K562 (cell line): ENCODE measurements around the gene MAP2K7. TPM values are rescaled to one million over a fixed set of nuclear protein-coding genes. Genes with fewer than 3 reads are reported as not detected.
A peak's percentile ranks its signal among the peaks of the same experiment; 100 is the strongest.

Source experiments
- ATF1 ChIP-seq, 2 experiments: fragments of 450-650 bp in 1 of 2; IDR thresholded peaks; 2 replicates each; pipeline ENCODE4 v1.6.1; 2016; ENCODE audit warnings: missing compliant biosample characterization in 1 of 2, missing genetic modification characterization in 1 of 2
- CEBPB ChIP-seq: fragments of 450-650 bp; IDR thresholded peaks from 2 replicates; pipeline ENCODE4 v1.6.1; 2016; ENCODE audit warnings: missing genetic modification characterization, missing compliant biosample characterization
- CEBPG ChIP-seq, 3 experiments: fragments of 200-800 bp in 1 of 3; sonication (Bioruptor generic) in 1 of 3; sonication (generic) in 1 of 3; formaldehyde crosslinking in 1 of 3; IDR thresholded peaks in 2 of 3; conservative IDR thresholded peaks in 1 of 3; 2 replicates each; pipeline versions ENCODE4 v1.6.1 to v1.8.0; 2016 to 2022; ENCODE audit warnings: missing compliant biosample characterization in 2 of 3, missing genetic modification characterization in 2 of 3, mild to moderate bottlenecking in 1 of 3, missing genetic modification reagents in 1 of 3
- CTBP1 ChIP-seq: fragments of 450-650 bp; IDR thresholded peaks from 2 replicates; pipeline ENCODE4 v1.6.1; 2016; ENCODE audit warnings: borderline replicate concordance
- HMG20A ChIP-seq: fragments of 450-650 bp; formaldehyde crosslinking; conservative IDR thresholded peaks from 2 replicates; pipeline ENCODE4 v1.4.0; 2020; ENCODE audit warnings: mild to moderate bottlenecking, mixed read lengths
- KAT8 ChIP-seq: fragments of 450-650 bp; IDR thresholded peaks from 2 replicates; pipeline ENCODE4 v1.6.1; 2016; ENCODE audit warnings: low read depth, mild to moderate bottlenecking
- MCM2 ChIP-seq: fragments of 450-650 bp; IDR thresholded peaks from 2 replicates; pipeline ENCODE4 v1.6.1; 2017; ENCODE audit warnings: low read depth, mild to moderate bottlenecking
- MEIS2 ChIP-seq: fragments of 450-650 bp; IDR thresholded peaks from 2 replicates; pipeline ENCODE4 v1.6.1; 2014; ENCODE audit warnings: mild to moderate bottlenecking; ENCODE audit not compliant: partially characterized antibody
- NFE2 ChIP-seq: IDR thresholded peaks from 2 replicates; pipeline ENCODE4 v1.6.1; 2014; ENCODE audit warnings: antibody characterized with exemption, low read depth
- NONO ChIP-seq, 2 experiments: fragments of 200-400 bp in 1 of 2; fragments of 450-650 bp in 1 of 2; formaldehyde crosslinking in 1 of 2; IDR thresholded peaks; 2 replicates each; pipeline ENCODE4 v1.6.1; 2017; ENCODE audit warnings: low read depth in 2 of 2, mild to moderate bottlenecking in 2 of 2, moderate library complexity in 2 of 2, low read length in 1 of 2
- PHF8 ChIP-seq: fragments of 200-600 bp; sonication (generic); IDR thresholded peaks from 2 replicates; pipeline ENCODE4 v1.6.1; 2012; ENCODE audit warnings: mixed run types, mild to moderate bottlenecking, inconsistent platforms, low read length, moderate library complexity, borderline replicate concordance
- polyA plus RNA-seq, 8 experiments: library from polyadenylated mRNA; depleted of rRNA in 4 of 8; stranded (reverse) in 5 of 8; unstranded in 3 of 8; fragments of >200 nt; fragmentation: Nextera tagmentation in 2 of 8; fragmentation: Illumina TruSeq in 1 of 8; extraction: Ambion mirVana in 2 of 8; extraction: Trizol in 1 of 8; gene quantifications; 2 replicates each; pipeline versions ENCODE4 v1.2.1 to v1.2.3, GENCODE V29; 2011 to 2014; ENCODE audit warnings: inconsistent platforms in 1 of 8, missing spikeins in 1 of 8
- total RNA-seq, 7 experiments: library from RNA; depleted of rRNA in 6 of 7; stranded (reverse); fragments of >200 nt in 6 of 7; fragmentation: Illumina TruSeq in 2 of 7; extraction: Trizol in 2 of 7; gene quantifications; 2 replicates each; pipeline versions ENCODE4 v1.2.1 to v1.2.3, GENCODE V29; 2011 to 2021; ENCODE audit warnings: low replicate concordance in 1 of 7
- TF ChIP-seq, protein P1 (sequence below): fragments of 250-450 bp; sonication (Bioruptor Pico); IDR thresholded peaks from 2 replicates; pipeline ENCODE4 v1.8.0; 2022; ENCODE audit warnings: moderate library complexity, mild to moderate bottlenecking, inconsistent platforms
- TF ChIP-seq, protein P2 (sequence below): fragments of 450-650 bp; formaldehyde crosslinking; IDR thresholded peaks from 2 replicates; pipeline ENCODE4 v1.4.0; 2022; ENCODE audit warnings: missing genetic modification characterization
- TF ChIP-seq, protein P3 (sequence below): fragments of 250-450 bp; sonication (Bioruptor Pico); IDR thresholded peaks from 2 replicates; pipeline ENCODE4 v1.8.0; 2021; ENCODE audit warnings: mild to moderate bottlenecking, moderate library complexity
- TF ChIP-seq, protein P4 (sequence below): fragments of 200-800 bp; sonication (Bioruptor generic); IDR thresholded peaks from 2 replicates; pipeline ENCODE4 v1.6.1; 2016; ENCODE audit warnings: missing genetic modification characterization, missing compliant biosample characterization
- TF ChIP-seq, protein P5 (sequence below), 2 experiments: IDR thresholded peaks; 2 replicates each; pipeline ENCODE4 v1.6.1; 2012; ENCODE audit warnings: improper control_type of control experiment in 2 of 2, low read depth in 2 of 2, low read length in 2 of 2, borderline replicate concordance in 1 of 2

Gene MAP2K7
- total and polyA plus RNA-seq, 9 of the 15 experiments (the other 6 are each of a cell fraction or from before 2014, with no cell fraction given): 0.51 to 45.8 (median 14.1) TPM

DNA sequence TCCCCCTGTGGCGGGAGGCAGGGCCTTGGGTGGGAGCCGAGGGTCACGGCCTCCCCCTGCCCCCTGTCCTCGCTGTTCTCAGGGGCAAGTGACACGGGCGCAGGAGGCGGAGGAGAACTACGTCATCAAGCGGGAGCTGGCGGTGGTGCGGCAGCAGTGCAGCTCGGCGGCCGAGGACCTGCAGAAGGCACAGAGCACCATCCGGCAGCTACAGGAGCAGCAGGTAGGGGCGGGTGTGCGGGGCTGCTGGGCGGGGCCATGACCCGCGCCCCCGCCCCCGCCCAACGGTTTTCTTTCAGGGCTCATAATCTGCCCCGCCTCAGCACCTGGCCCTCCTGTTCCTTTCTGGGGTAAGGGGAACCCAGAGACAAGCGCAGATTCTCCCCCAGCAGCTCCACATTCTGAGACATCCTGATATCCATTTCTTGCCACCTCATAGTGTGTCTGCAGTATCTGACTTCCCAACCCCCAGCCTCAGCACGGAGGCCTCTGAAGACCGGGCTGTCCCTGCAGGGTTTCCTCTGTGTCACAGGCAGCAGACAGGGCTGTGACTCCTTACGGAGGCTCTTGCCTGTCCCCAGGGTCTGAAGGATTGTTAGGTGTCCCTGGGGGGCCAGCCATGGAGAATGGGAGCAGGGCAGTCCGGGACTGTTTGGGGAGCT is 45.4 kb upstream of the MAP2K7 start (continued):
- TF ChIP-seq ATF1 (CRISPR knock-in tag; IDR thresholded peaks at IDR 0.05) (peak; percentile 60; the same call in 1 of the 2 replicates), ATF1 (tag; IDR thresholded peaks at IDR 0.05) (peak; percentile 85), CEBPB (tag) (no peak), NONO (IDR thresholded peaks at IDR 0.05; ENCODE audit: low read depth in 2 of 2, low read length in 1 of 2) (no peak), CEBPG (CRISPR knock-in tag; IDR thresholded peaks at IDR 0.05) (no peak), CEBPG (tag; conservative IDR thresholded peaks at IDR 0.05 in 1 of 2, IDR thresholded peaks at IDR 0.05 in 1 of 2) (no peak), MCM2 (no peak), CTBP1 (peak; percentile 47; the same call in 1 of the 2 replicates), PHF8 (peak; percentile 34; the same call in 1 of the 2 replicates), MEIS2 (no peak), KAT8 (no peak), NFE2 (peak; percentile 63), HMG20A (CRISPR knock-in tag) (no peak)
- TF ChIP-seq, protein P1, sequence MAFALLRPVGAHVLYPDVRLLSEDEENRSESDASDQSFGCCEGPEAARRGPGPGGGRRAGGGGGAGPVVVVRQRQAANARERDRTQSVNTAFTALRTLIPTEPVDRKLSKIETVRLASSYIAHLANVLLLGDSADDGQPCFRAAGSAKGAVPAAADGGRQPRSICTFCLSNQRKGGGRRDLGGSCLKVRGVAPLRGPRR (CRISPR knock-in tag): no peak
- TF ChIP-seq, protein P2, sequence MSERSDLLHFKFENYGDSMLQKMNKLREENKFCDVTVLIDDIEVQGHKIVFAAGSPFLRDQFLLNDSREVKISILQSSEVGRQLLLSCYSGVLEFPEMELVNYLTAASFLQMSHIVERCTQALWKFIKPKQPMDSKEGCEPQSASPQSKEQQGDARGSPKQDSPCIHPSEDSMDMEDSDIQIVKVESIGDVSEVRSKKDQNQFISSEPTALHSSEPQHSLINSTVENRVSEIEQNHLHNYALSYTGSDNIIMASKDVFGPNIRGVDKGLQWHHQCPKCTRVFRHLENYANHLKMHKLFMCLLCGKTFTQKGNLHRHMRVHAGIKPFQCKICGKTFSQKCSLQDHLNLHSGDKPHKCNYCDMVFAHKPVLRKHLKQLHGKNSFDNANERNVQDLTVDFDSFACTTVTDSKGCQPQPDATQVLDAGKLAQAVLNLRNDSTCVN (CRISPR knock-in tag): no peak
- TF ChIP-seq, protein P3, sequence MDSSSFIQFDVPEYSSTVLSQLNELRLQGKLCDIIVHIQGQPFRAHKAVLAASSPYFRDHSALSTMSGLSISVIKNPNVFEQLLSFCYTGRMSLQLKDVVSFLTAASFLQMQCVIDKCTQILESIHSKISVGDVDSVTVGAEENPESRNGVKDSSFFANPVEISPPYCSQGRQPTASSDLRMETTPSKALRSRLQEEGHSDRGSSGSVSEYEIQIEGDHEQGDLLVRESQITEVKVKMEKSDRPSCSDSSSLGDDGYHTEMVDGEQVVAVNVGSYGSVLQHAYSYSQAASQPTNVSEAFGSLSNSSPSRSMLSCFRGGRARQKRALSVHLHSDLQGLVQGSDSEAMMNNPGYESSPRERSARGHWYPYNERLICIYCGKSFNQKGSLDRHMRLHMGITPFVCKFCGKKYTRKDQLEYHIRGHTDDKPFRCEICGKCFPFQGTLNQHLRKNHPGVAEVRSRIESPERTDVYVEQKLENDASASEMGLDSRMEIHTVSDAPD (CRISPR knock-in tag): no peak
- TF ChIP-seq, protein P4, sequence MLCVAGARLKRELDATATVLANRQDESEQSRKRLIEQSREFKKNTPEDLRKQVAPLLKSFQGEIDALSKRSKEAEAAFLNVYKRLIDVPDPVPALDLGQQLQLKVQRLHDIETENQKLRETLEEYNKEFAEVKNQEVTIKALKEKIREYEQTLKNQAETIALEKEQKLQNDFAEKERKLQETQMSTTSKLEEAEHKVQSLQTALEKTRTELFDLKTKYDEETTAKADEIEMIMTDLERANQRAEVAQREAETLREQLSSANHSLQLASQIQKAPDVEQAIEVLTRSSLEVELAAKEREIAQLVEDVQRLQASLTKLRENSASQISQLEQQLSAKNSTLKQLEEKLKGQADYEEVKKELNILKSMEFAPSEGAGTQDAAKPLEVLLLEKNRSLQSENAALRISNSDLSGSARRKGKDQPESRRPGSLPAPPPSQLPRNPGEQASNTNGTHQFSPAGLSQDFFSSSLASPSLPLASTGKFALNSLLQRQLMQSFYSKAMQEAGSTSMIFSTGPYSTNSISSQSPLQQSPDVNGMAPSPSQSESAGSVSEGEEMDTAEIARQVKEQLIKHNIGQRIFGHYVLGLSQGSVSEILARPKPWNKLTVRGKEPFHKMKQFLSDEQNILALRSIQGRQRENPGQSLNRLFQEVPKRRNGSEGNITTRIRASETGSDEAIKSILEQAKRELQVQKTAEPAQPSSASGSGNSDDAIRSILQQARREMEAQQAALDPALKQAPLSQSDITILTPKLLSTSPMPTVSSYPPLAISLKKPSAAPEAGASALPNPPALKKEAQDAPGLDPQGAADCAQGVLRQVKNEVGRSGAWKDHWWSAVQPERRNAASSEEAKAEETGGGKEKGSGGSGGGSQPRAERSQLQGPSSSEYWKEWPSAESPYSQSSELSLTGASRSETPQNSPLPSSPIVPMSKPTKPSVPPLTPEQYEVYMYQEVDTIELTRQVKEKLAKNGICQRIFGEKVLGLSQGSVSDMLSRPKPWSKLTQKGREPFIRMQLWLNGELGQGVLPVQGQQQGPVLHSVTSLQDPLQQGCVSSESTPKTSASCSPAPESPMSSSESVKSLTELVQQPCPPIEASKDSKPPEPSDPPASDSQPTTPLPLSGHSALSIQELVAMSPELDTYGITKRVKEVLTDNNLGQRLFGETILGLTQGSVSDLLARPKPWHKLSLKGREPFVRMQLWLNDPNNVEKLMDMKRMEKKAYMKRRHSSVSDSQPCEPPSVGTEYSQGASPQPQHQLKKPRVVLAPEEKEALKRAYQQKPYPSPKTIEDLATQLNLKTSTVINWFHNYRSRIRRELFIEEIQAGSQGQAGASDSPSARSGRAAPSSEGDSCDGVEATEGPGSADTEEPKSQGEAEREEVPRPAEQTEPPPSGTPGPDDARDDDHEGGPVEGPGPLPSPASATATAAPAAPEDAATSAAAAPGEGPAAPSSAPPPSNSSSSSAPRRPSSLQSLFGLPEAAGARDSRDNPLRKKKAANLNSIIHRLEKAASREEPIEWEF (CRISPR knock-in tag): no peak
- TF ChIP-seq, protein P5, sequence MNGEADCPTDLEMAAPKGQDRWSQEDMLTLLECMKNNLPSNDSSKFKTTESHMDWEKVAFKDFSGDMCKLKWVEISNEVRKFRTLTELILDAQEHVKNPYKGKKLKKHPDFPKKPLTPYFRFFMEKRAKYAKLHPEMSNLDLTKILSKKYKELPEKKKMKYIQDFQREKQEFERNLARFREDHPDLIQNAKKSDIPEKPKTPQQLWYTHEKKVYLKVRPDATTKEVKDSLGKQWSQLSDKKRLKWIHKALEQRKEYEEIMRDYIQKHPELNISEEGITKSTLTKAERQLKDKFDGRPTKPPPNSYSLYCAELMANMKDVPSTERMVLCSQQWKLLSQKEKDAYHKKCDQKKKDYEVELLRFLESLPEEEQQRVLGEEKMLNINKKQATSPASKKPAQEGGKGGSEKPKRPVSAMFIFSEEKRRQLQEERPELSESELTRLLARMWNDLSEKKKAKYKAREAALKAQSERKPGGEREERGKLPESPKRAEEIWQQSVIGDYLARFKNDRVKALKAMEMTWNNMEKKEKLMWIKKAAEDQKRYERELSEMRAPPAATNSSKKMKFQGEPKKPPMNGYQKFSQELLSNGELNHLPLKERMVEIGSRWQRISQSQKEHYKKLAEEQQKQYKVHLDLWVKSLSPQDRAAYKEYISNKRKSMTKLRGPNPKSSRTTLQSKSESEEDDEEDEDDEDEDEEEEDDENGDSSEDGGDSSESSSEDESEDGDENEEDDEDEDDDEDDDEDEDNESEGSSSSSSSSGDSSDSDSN (IDR thresholded peaks at IDR 0.05; ENCODE audit: borderline replicate concordance in 1 of 2, low read depth in 2 of 2, low read length in 2 of 2): no peak
